Keratinocyte (primary cell): ENCODE results near the gene CDON. TPM values are rescaled to one million over a fixed set of nuclear protein-coding genes. Genes with fewer than 3 reads are reported as not detected.
A peak's percentile ranks its signal among the peaks of the same experiment; 100 is the strongest.

Source experiments
- DNase-seq: peaks from one replicate; pipeline ENCODE4 v3.0.0-alpha.2; 2011; ENCODE audit warnings: low read depth, missing footprints, low spot score
- FAIRE-seq: peaks from 2 replicates; lab custom pipeline; 2011; peaks lifted over from hg19 to GRCh38; lab: Jason Lieb, UNC
- H2AFZ ChIP-seq: 2 replicates; pipeline ENCODE4 v1.6.0; 2012; ENCODE audit warnings: low read length, control low read depth, inconsistent platforms; ENCODE audit not compliant: control insufficient read depth
- H3K27ac ChIP-seq: 2 replicates; pipeline ENCODE4 v1.5.1; 2011; ENCODE audit warnings: low read length; ENCODE audit not compliant: control insufficient read depth, insufficient read depth
- H3K27me3 ChIP-seq: 3 replicates; pipeline ENCODE4 v1.6.0; 2011; ENCODE audit warnings: low read length; ENCODE audit not compliant: control insufficient read depth, insufficient read depth; ENCODE audit errors: extremely low read depth
- H3K36me3 ChIP-seq, 2 experiments: 2 replicates in 1 of 2; 3 replicates in 1 of 2; pipeline ENCODE4 v1.5.1; 2011; ENCODE audit warnings: low read length in 2 of 2, mild to moderate bottlenecking in 1 of 2; ENCODE audit not compliant: control insufficient read depth in 2 of 2, insufficient read depth in 2 of 2; ENCODE audit errors: extremely low read depth in 1 of 2
- H3K4me1 ChIP-seq: 3 replicates; pipeline ENCODE4 v1.5.1; 2011; ENCODE audit warnings: low read length; ENCODE audit not compliant: control insufficient read depth, insufficient read depth; ENCODE audit errors: extremely low read depth
- H3K4me2 ChIP-seq: 3 replicates; pipeline ENCODE4 v1.6.0; 2011; ENCODE audit warnings: low read depth, low read length; ENCODE audit not compliant: control insufficient read depth, insufficient read depth; ENCODE audit errors: extremely low read depth
- H3K4me3 ChIP-seq, 3 experiments: fragments of 200-600 bp in 1 of 3; sonication (generic) in 1 of 3; 2 replicates in 2 of 3; 3 replicates in 1 of 3; pipeline ENCODE4 v1.5.1; 2011 to 2016; ENCODE audit warnings: low read length in 3 of 3, mild to moderate bottlenecking in 3 of 3, control low read depth in 2 of 3, inconsistent platforms in 1 of 3, low read depth in 1 of 3, mixed read lengths in 1 of 3, mixed run types in 1 of 3, moderate library complexity in 1 of 3; ENCODE audit not compliant: control insufficient read depth in 2 of 3, insufficient read depth in 2 of 3; ENCODE audit errors: extremely low read depth in 1 of 3
- H3K79me2 ChIP-seq: 2 replicates; pipeline ENCODE4 v1.6.0; 2012; ENCODE audit warnings: low read length; ENCODE audit not compliant: control insufficient read depth, insufficient read depth
- H3K9ac ChIP-seq: 3 replicates; pipeline ENCODE4 v1.6.0; 2011; ENCODE audit warnings: low read length; ENCODE audit not compliant: control insufficient read depth, insufficient read depth; ENCODE audit errors: extremely low read depth
- H3K9me1 ChIP-seq: 3 replicates; pipeline ENCODE4 v1.6.0; 2011; ENCODE audit warnings: low read length; ENCODE audit not compliant: control insufficient read depth, insufficient read depth; ENCODE audit errors: extremely low read depth
- H3K9me3 ChIP-seq: 2 replicates; pipeline ENCODE4 v1.5.1; 2012; ENCODE audit warnings: low read depth, low read length; ENCODE audit not compliant: control insufficient read depth
- H4K20me1 ChIP-seq: 3 replicates; pipeline ENCODE4 v1.6.0; 2011; ENCODE audit warnings: low read length; ENCODE audit not compliant: control insufficient read depth, insufficient read depth; ENCODE audit errors: extremely low read depth
- CTCF ChIP-seq, 3 experiments: IDR thresholded peaks in 1 of 3; conservative IDR thresholded peaks in 1 of 3; optimal IDR thresholded peaks in 1 of 3; 2 replicates in 2 of 3; 3 replicates in 1 of 3; pipeline versions ENCODE3 to v1.5.1; 2011; ENCODE audit warnings: low read length in 3 of 3, mild to moderate bottlenecking in 3 of 3, moderate library complexity in 2 of 3, control low read depth in 1 of 3, inconsistent platforms in 1 of 3; ENCODE audit not compliant: insufficient read depth in 2 of 3; ENCODE audit errors: extremely low read depth in 1 of 3
- EZH2 ChIP-seq: IDR thresholded peaks from one replicate; pipeline ENCODE4 v1.6.1; 2012; ENCODE audit warnings: inconsistent platforms, mild to moderate bottlenecking, low read length, moderate library complexity
- dilution Hi-C: fragments of 300-500 bp; cut with MboI; formaldehyde crosslinking; loops from one replicate; pipeline ENCODE4 v1.7.0; 2020; ENCODE audit warnings: low sequenced_read_pairs; ENCODE audit not compliant: extremely low pct_ligation_motif_present
- polyA minus RNA-seq, 3 experiments: library from RNA; depleted of rRNA, polyadenylated mRNA; stranded (reverse); fragments of >200 nt; gene quantifications; 1 replicate in 1 of 3; 2 replicates in 1 of 3; 3 replicates in 1 of 3; pipeline ENCODE4 v1.2.3, GENCODE V29; 2011
- polyA plus RNA-seq, 5 experiments: library from polyadenylated mRNA; depleted of rRNA in 3 of 5; stranded (reverse) in 3 of 5; stranded (forward) in 1 of 5; unstranded in 1 of 5; fragments of >200 nt; gene quantifications; 1 replicate in 1 of 5; 2 replicates in 3 of 5; 3 replicates in 1 of 5; pipeline versions ENCODE4 v1.2.1 to v1.2.3, GENCODE V29; 2011 to 2012; ENCODE audit warnings: missing spikeins in 2 of 5, low read depth in 1 of 5, low replicate concordance in 1 of 5

Gene CDON
- 1.0 to 1.6 TPM (median 1.4 TPM) in 3 replicates for polyA plus RNA-seq
- 0.84 TPM for polyA plus RNA-seq (2011; ENCODE audit: low read depth)
- polyA plus RNA-seq (2011; cell fraction: cytosol; rRNA removed), result 0.64 and 0.66 TPM in 2 replicates
- polyA plus RNA-seq (2011; cell fraction: nucleus; rRNA removed), result 1.7 and 1.9 TPM in 2 replicates
- polyA plus RNA-seq (2012; ENCODE audit: low replicate concordance), result 0.56 and 1.8 TPM in 2 replicates
- polyA minus RNA-seq, result 2.9 to 5.3 TPM (median 3.3 TPM) in 3 replicates
- polyA minus RNA-seq (2011; cell fraction: cytosol; rRNA and poly(A)+ RNA removed), result 1.5 TPM
- polyA minus RNA-seq (2011; cell fraction: nucleus; rRNA and poly(A)+ RNA removed), result 2.7 and 4.7 TPM in 2 replicates

GRCh38 chr11:126062679-126063506 is at the start of gene CDON:
Gene CDON, minus strand, starts transcription at chr11:126062866. Its CDS starts 39,390 bp downstream, at chr11:126023476.
- dilution Hi-C loops, result no loop called here

GRCh38 chr11:126111458-126112116 is 48.9 kb upstream of the CDON start:
- TF ChIP-seq EZH2, result no peak
- Histone ChIP-seq H3K79me2 (no peaks in the 10 kb centered on the region), H2AFZ (no peak overlapping the region), H3K9me1 (no peaks in the 10 kb centered on the region), H3K4me1 (no peaks in the 10 kb centered on the region), H3K27me3 (no peaks in the 10 kb centered on the region), H3K9ac (no peak overlapping the region), H3K27ac (no peak overlapping the region), H3K4me3 (no peak overlapping the region), H3K9me3 (no peaks in the 10 kb centered on the region), H3K36me3 (no peaks in the 10 kb centered on the region), H4K20me1 (no peaks in the 10 kb centered on the region), H3K4me2 (no peak overlapping the region)
- dilution Hi-C loops, result no loop called here
- DNase-seq (no peak), FAIRE-seq (no peak)

More at GRCh38 chr11:126062679-126063506, at the start of gene CDON:
- no peak for TF ChIP-seq EZH2
- peak in 2 of 3 experiments; percentile 9 to 34 for TF ChIP-seq CTCF (optimal IDR thresholded peaks at IDR 0.05 in 1 of 3, IDR thresholded peaks at IDR 0.05 in 1 of 3, conservative IDR thresholded peaks at IDR 0.05 in 1 of 3; ENCODE audit: extremely low read depth in 1 of 3, insufficient read depth in 2 of 3, low read length in 3 of 3)
- Histone ChIP-seq H3K4me1 (peaks cover 7% of the 10 kb centered on the region), H3K9me1 (no peaks in the 10 kb centered on the region), H3K79me2 (no peaks in the 10 kb centered on the region), H2AFZ (peak within 1 kb of the TSS; percentile 99), H3K27me3 (peaks cover 31% of the 10 kb centered on the region), H4K20me1 (no peaks in the 10 kb centered on the region), H3K9me3 (no peaks in the 10 kb centered on the region), H3K9ac (peak within 1 kb of the TSS; percentile 88), H3K4me3 (peak within 1 kb of the TSS; percentile 49 to 75 (median 67)), H3K4me2 (peak within 1 kb of the TSS; percentile 82), H3K27ac (peak within 1 kb of the TSS; percentile 90), H3K36me3 (no peaks in the 10 kb centered on the region)
- FAIRE-seq (peak; percentile 9), DNase-seq (no peak)
